ENCODE results near the gene CARMIL1. TPM values are rescaled to one million over a fixed set of nuclear protein-coding genes. Genes with fewer than 3 reads are reported as not detected.

Gene CARMIL1
- polyA plus RNA-seq, 1 of the 3 experiments (the other 2 are of a cell fraction), result 1.7 TPM

- Histone ChIP-seq H3K27ac (ENCODE audit: low read depth in 2 of 2, low read length in 1 of 2) (no peak overlapping the region), H2AFZ (ENCODE audit: low read depth) (no peak overlapping the region), H3K9me3 (no peaks in the 10 kb centered on the region), H3K4me1 (ENCODE audit: control insufficient read depth in 1 of 2, insufficient read depth in 2 of 2, low read depth in 1 of 2, low read length in 1 of 2) (peaks cover 0 to 5% of the 10 kb centered on the region in 2 experiments; a peak in 2 of 4 replicates), H3K9ac (no peak overlapping the region), H3K36me3 (replicated peaks in 1 of 2; ENCODE audit: control insufficient read depth in 1 of 2, insufficient read depth in 2 of 2, low read length in 1 of 2) (no peaks in the 10 kb centered on the region), H4K20me1 (ENCODE audit: insufficient read depth) (no peaks in the 10 kb centered on the region), H3K9me2 (no peaks in the 10 kb centered on the region), H3K4me3 (ENCODE audit: low read depth in 2 of 2, low read length in 1 of 2) (no peak overlapping the region), H3K27me3 (ENCODE audit: insufficient read depth) (no peaks in the 10 kb centered on the region), H3F3A (replicated peaks; ENCODE audit: insufficient read depth) (no peaks in the 10 kb centered on the region), H3K4me2 (no peak overlapping the region), H3K79me2 (ENCODE audit: insufficient read depth) (no peaks in the 10 kb centered on the region)
- ChIA-PET CTCF (interaction anchor here (1.5 kb wide), 1 partner anchor 15 kb away, joined by 3 read pairs; no protein-coding TSS in a partner anchor), POLR2A (no interaction called here)
- TF ChIP-seq FOXM1 (IDR thresholded peaks at IDR 0.05; ENCODE audit: low read depth), result no peak
- no peak for TF ChIP-seq YY1 (IDR thresholded peaks at IDR 0.05; ENCODE audit: low read depth)
- TF ChIP-seq PBX3 (IDR thresholded peaks at IDR 0.05), result no peak
- no peak for TF ChIP-seq EZH2phosphoT487 (IDR thresholded peaks at IDR 0.05; ENCODE audit: borderline replicate concordance, low read depth)
- no peak for TF ChIP-seq NFIC (IDR thresholded peaks at IDR 0.05; ENCODE audit: borderline replicate concordance)
- no peak for TF ChIP-seq TAF1 (IDR thresholded peaks at IDR 0.05; ENCODE audit: borderline replicate concordance, low read depth, low read length)
- no peak for TF ChIP-seq TEAD4 (IDR thresholded peaks at IDR 0.05; ENCODE audit: borderline replicate concordance, insufficient read depth)
- no peak for TF ChIP-seq POLR2AphosphoS5 (IDR thresholded peaks at IDR 0.05; ENCODE audit: low read depth, low read length)
- TF ChIP-seq SMC3 (IDR thresholded peaks at IDR 0.05; ENCODE audit: low read depth, low read length), result no peak
- no peak for TF ChIP-seq GABPA (IDR thresholded peaks at IDR 0.05; ENCODE audit: low read depth)
- TF ChIP-seq JUND (IDR thresholded peaks at IDR 0.05), result no peak
- TF ChIP-seq RXRA (IDR thresholded peaks at IDR 0.05; ENCODE audit: borderline replicate concordance, low read depth), result no peak
- TF ChIP-seq REST (IDR thresholded peaks at IDR 0.05; ENCODE audit: low read depth, low read length), result no peak
- no peak for TF ChIP-seq EP300 (IDR thresholded peaks at IDR 0.05; ENCODE audit: borderline replicate concordance in 1 of 2, low read depth in 1 of 2, low read length in 1 of 2)
- no peak for TF ChIP-seq MAX (IDR thresholded peaks at IDR 0.05; ENCODE audit: low read depth)
- no peak for TF ChIP-seq IRF3 (IDR thresholded peaks at IDR 0.05; ENCODE audit: low read depth, low read length)
- no peak for TF ChIP-seq MXI1 (IDR thresholded peaks at IDR 0.05; ENCODE audit: low read depth, low read length)
- TF ChIP-seq FOXJ3 (CRISPR knock-in tag; IDR thresholded peaks at IDR 0.05), result no peak
- TF ChIP-seq SIN3A (IDR thresholded peaks at IDR 0.05; ENCODE audit: borderline replicate concordance, low read depth, low read length), result no peak
- WGBS (ENCODE audit: low lambda C conversion rate), result 93% methylated on average over 4 of the region's 4 CpGs
- no peak for DNase-seq
These were observed 47.8 kb downstream of the CARMIL1 start for GRCh38 chr6:25326960-25327359.
